ENCODE results near the gene MAGEB17. TPM values are rescaled to one million over a fixed set of nuclear protein-coding genes. Genes with fewer than 3 reads are reported as not detected.

MAGEB17 gene
- total and polyA plus RNA-seq, 2 of the 8 experiments (the other 6 are each of a cell fraction or from before 2014, with no cell fraction given): 0.48 to 1.1 TPM

DNA sequence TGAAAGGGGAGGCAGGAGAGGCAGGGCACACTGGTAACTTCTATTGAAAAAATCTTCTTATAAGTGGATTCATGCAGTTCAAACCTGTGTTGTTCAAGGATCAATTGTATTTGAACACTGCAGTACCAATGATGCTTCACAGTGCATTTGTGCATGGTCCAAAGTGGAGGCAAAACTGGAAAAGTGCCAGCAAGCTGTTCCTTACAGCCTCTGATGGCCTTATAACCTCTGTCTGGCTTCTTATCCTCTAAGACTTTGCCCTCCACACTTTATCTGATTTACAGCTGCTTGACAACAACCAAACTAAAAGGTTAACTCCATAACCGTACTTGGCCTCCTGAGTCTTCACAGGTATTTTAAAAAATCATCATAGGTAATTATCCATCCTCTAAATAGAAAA lies 40.4 kb downstream of the MAGEB17 start:
- no peak overlapping the region for H4K8ac ChIP-seq (ENCODE audit: extremely low read depth, insufficient read depth, low read length)
- no peak overlapping the region for H3K4ac ChIP-seq (replicated peaks; ENCODE audit: insufficient read length, low read depth, low read length)
- no peak overlapping the region for H3K27ac ChIP-seq (ENCODE audit: low read depth, low read length)
- TF ChIP-seq KDM1A (IDR thresholded peaks at IDR 0.05; ENCODE audit: borderline replicate concordance, low read length): no peak
- peak overlapping the region; percentile 15 for H2BK120ac ChIP-seq (replicated peaks; ENCODE audit: low read depth, low read length)
- H2BK20ac ChIP-seq (ENCODE audit: low read length): 0 out of 2 replicates have a peak overlapping the region, but pooled peaks have one; percentile 9
- H4K91ac ChIP-seq (replicated peaks; ENCODE audit: insufficient read length, low read length): no peak overlapping the region
- H3K23me2 ChIP-seq (ENCODE audit: low read depth, low read length): no peaks in the 10 kb centered on the region
- no peak overlapping the region for H4K5ac ChIP-seq (ENCODE audit: insufficient read length, low read depth, low read length)
- no peak overlapping the region for H2AK5ac ChIP-seq (ENCODE audit: low read depth, low read length)
- no peak overlapping the region for H2AFZ ChIP-seq (ENCODE audit: low read length)
- no peaks in the 10 kb centered on the region for H3K36me3 ChIP-seq (ENCODE audit: control insufficient read depth in 2 of 4, insufficient read depth in 4 of 4, low read length in 3 of 4)
- H2BK5ac ChIP-seq (ENCODE audit: low read depth, low read length): no peak overlapping the region
- H4K20me1 ChIP-seq (replicated peaks in 1 of 2; ENCODE audit: control insufficient read depth in 1 of 2, insufficient read depth in 2 of 2, low read length in 2 of 2): no peaks in the 10 kb centered on the region
- FAIRE-seq (no peak), DNase-seq (ENCODE audit: low read depth in 1 of 2, low spot score in 2 of 2) (no peak)
- no peak overlapping the region for H3K9ac ChIP-seq (replicated peaks in 1 of 4; ENCODE audit: extremely low read depth in 1 of 4, low read depth in 3 of 4, low read length in 3 of 4)
- peak overlapping the region; percentile 94 for H2BK12ac ChIP-seq (ENCODE audit: low read depth, low read length)
- no peaks in the 10 kb centered on the region for H3K9me3 ChIP-seq (ENCODE audit: insufficient read depth in 2 of 2, low read depth in 1 of 2, low read length in 1 of 2)
- no peak overlapping the region for H3K18ac ChIP-seq (ENCODE audit: extremely low read depth, low read length)
- no peak overlapping the region for H3K23ac ChIP-seq (ENCODE audit: insufficient read length)
- peaks cover 0 to 11% (median 0%) of the 10 kb centered on the region in 4 experiments; a peak in 2 of 7 replicates for H3K4me1 ChIP-seq (replicated peaks in 1 of 4; ENCODE audit: control insufficient read depth in 3 of 4, insufficient read depth in 4 of 4, low read length in 3 of 4)
- H3K79me2 ChIP-seq (ENCODE audit: control insufficient read depth in 1 of 2, insufficient read depth in 2 of 2, low read length in 2 of 2): no peaks in the 10 kb centered on the region
- no peak overlapping the region for H2BK15ac ChIP-seq (ENCODE audit: low read length)
- no peaks in the 10 kb centered on the region for H3K79me1 ChIP-seq (ENCODE audit: low read depth, low read length)
- no peak overlapping the region for H3K4me3 ChIP-seq (ENCODE audit: extremely low read depth in 1 of 4, insufficient read depth in 2 of 4, low read depth in 3 of 4, low read length in 4 of 4)
- H3K27me3 ChIP-seq (replicated peaks in 1 of 4; ENCODE audit: control insufficient read depth in 3 of 4, extremely low read depth in 1 of 4, insufficient read depth in 3 of 4, low read length in 3 of 4): no peaks in the 10 kb centered on the region
- POLR2A ChIA-PET (ENCODE audit: partially characterized antibody): no interaction called here
- CTCF ChIA-PET (ENCODE audit: partially characterized antibody): interaction anchor here (1.3 to 1.7 kb wide), 2 partner anchors 69 to 358 kb away, joined by 3 to 9 read pairs; no protein-coding TSS in a partner anchor
- H3K56ac ChIP-seq (replicated peaks; ENCODE audit: insufficient read length, low read depth, low read length): no peak overlapping the region
- H3K14ac ChIP-seq (ENCODE audit: insufficient read length): no peak overlapping the region
- WGBS, 2 experiments (ENCODE audit: extremely low coverage in 1 of 2, insufficient coverage in 1 of 2, insufficient read length in 1 of 2, insufficient replicate concordance in 2 of 2, low coverage in 1 of 2, low lambda C conversion rate in 2 of 2, missing lambda C conversion rate in 1 of 2): 88% methylated on average over 1 of the region's 1 CpG; no CpG with 5 or more reads in 1 of the 2 experiments
- H3K4me2 ChIP-seq (ENCODE audit: insufficient read depth in 1 of 2, low read depth in 2 of 2, low read length in 2 of 2): no peak overlapping the region
